Testis (tissue), 2 donors: Measurements from ENCODE around the gene SECTM1.

ENCODE experiments used
- POLR2A ChIP-seq: fragments of 450-650 bp; IDR thresholded peaks from one replicate; pipeline ENCODE4 v1.6.1; 2017; ENCODE audit warnings: antibody characterized with exemption, mild to moderate bottlenecking, moderate library complexity
- TF ChIP-seq, protein P1 (sequence below), 3 experiments: fragments of 450-650 bp in 2 of 3; fragments of 200-600 bp in 1 of 3; sonication (generic) in 1 of 3; IDR thresholded peaks; one replicate each; pipeline ENCODE4 v1.5.1; 2016 to 2019; ENCODE audit warnings: antibody characterized with exemption in 3 of 3, mild to moderate bottlenecking in 2 of 3, moderate library complexity in 1 of 3

DNA sequence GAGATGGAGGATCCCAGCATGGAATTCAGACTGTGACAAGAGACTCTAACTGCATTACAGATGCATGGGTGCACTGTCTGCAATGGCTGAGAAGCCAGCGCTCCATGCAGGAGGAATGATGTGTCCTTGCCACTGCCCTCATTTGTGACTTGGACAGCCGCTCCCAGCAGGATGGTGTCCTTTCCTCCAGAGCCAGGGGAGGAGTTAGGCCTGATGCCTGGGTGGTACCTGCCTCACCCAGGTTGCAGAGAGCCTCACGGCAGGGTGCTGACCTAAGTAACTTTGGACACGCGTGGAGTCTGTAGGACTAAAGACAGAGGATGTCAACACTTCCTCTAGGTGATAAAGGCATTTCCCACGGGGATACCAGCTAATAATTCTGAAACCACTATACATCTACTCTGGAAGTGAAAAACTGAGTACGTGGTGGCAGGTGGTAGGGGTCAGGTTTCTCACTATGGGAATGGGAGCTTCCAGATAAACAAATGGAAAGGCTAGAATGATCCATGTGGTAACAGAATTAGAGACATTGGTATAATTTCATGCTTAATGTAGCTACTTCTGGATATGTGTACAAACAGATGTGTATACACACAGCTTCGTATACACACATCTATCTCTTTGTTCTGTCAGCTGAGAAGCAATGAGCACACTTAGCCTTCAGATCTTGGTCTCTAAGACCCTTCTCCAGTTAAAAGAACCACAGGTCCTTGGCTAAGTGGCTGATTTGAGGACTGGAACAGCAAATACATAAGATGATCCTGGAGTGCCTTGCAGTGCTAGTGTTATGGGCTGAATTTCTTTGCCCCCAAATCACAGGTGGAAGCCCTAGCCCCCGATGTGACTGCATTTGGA, 46.3 kb downstream of the SECTM1 start:
- TF ChIP-seq, protein P1, sequence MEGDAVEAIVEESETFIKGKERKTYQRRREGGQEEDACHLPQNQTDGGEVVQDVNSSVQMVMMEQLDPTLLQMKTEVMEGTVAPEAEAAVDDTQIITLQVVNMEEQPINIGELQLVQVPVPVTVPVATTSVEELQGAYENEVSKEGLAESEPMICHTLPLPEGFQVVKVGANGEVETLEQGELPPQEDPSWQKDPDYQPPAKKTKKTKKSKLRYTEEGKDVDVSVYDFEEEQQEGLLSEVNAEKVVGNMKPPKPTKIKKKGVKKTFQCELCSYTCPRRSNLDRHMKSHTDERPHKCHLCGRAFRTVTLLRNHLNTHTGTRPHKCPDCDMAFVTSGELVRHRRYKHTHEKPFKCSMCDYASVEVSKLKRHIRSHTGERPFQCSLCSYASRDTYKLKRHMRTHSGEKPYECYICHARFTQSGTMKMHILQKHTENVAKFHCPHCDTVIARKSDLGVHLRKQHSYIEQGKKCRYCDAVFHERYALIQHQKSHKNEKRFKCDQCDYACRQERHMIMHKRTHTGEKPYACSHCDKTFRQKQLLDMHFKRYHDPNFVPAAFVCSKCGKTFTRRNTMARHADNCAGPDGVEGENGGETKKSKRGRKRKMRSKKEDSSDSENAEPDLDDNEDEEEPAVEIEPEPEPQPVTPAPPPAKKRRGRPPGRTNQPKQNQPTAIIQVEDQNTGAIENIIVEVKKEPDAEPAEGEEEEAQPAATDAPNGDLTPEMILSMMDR (IDR thresholded peaks at IDR 0.05): no peak
- no peak for TF ChIP-seq POLR2A
